Sigmoid colon (tissue), 7 donors: Measurements from ENCODE around the gene CYP4F2. TPM values are rescaled to one million over a fixed set of nuclear protein-coding genes. Genes with fewer than 3 reads are reported as not detected.

Source experiments
- DNase-seq: peaks from one replicate; pipeline ENCODE4 v3.0.0-alpha.2; 2019
- H3K27ac ChIP-seq, 4 donors: fragments of 200-600 bp; sonication (generic); one replicate each; pipeline ENCODE4 v1.5.1; 2016 to 2019; ENCODE audit warnings: mild to moderate bottlenecking in 1 of 4
- H3K27me3 ChIP-seq, 3 donors: fragments of 200-600 bp; sonication (generic); one replicate each; pipeline ENCODE4 v1.5.1; 2019; ENCODE audit warnings: mild to moderate bottlenecking in 1 of 3
- H3K36me3 ChIP-seq, 4 donors: fragments of 200-600 bp; sonication (generic); one replicate each; pipeline ENCODE4 v1.5.1; 2016 to 2019
- H3K4me1 ChIP-seq, 4 donors: fragments of 200-600 bp; sonication (generic); one replicate each; pipeline ENCODE4 v1.5.1; 2017 to 2019
- H3K4me3 ChIP-seq, 4 donors: fragments of 200-600 bp; sonication (generic); one replicate each; pipeline ENCODE4 v1.5.1; 2017 to 2019; ENCODE audit warnings: mild to moderate bottlenecking in 2 of 4, moderate library complexity in 1 of 4
- H3K9me3 ChIP-seq, 4 donors: fragments of 200-600 bp in 3 of 4; sonication (generic) in 3 of 4; one replicate each; pipeline versions ENCODE4 v1.5.1 to v1.6.1; 2013 to 2019
- EP300 ChIP-seq, 4 donors: sonication (generic); formaldehyde crosslinking; IDR thresholded peaks; one replicate each; pipeline ENCODE4 v1.6.1; 2017; ENCODE audit warnings: antibody characterized with exemption in 4 of 4
- POLR2A ChIP-seq, 2 donors: fragments of 450-650 bp; IDR thresholded peaks; one replicate each; pipeline ENCODE4 v1.6.1; 2016; ENCODE audit warnings: antibody characterized with exemption in 2 of 2, mild to moderate bottlenecking in 2 of 2, moderate library complexity in 2 of 2
- POLR2AphosphoS5 ChIP-seq, 4 donors: sonication (generic); formaldehyde crosslinking; IDR thresholded peaks; one replicate each; pipeline ENCODE4 v1.6.1; 2017; ENCODE audit warnings: antibody characterized with exemption in 4 of 4
- WGBS, 2 donors: extraction: QIAGEN DNeasy Blood & Tissue Kit; methylation state at CpG; one replicate each; pipeline ENCODE4 v1.1.7; 2013; 5-methylcytosine and 5-hydroxymethylcytosine counted together
- intact Hi-C: fragments of 100-400 bp; cut with DNase I; formaldehyde crosslinking; loops from one replicate; pipeline ENCODE4 v1.15.1; 2023
- polyA plus RNA-seq, 3 donors: library from polyadenylated mRNA; stranded (reverse); fragments of 200-250 nt; gene quantifications; one replicate each; pipeline ENCODE4 v1.2.3, GENCODE V29; 2013
- total RNA-seq, 4 donors: library from RNA; depleted of rRNA; stranded (reverse); fragments of >200 nt; gene quantifications; one replicate each; pipeline ENCODE4 v1.1.0, GENCODE V29; 2016
- TF ChIP-seq, protein P1 (sequence below), 4 experiments: fragments of 450-650 bp in 3 of 4; fragments of 200-600 bp in 1 of 4; IDR thresholded peaks; one replicate each; pipeline ENCODE4 v1.5.1; 2016 to 2019; ENCODE audit warnings: antibody characterized with exemption in 4 of 4, mild to moderate bottlenecking in 3 of 4, moderate library complexity in 2 of 4
- donor health status: healthy with polysubstance abuse.
- donor health status: Bipolar disorder and iron deficiency.
- donor health status: healthy.

CYP4F2 gene, protein sequence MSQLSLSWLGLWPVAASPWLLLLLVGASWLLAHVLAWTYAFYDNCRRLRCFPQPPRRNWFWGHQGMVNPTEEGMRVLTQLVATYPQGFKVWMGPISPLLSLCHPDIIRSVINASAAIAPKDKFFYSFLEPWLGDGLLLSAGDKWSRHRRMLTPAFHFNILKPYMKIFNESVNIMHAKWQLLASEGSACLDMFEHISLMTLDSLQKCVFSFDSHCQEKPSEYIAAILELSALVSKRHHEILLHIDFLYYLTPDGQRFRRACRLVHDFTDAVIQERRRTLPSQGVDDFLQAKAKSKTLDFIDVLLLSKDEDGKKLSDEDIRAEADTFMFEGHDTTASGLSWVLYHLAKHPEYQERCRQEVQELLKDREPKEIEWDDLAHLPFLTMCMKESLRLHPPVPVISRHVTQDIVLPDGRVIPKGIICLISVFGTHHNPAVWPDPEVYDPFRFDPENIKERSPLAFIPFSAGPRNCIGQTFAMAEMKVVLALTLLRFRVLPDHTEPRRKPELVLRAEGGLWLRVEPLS
- total RNA-seq (not detected), polyA plus RNA-seq (1 to 10 TPM; 1.2 to 2.2 (median 1.8) TPM)

DNA sequence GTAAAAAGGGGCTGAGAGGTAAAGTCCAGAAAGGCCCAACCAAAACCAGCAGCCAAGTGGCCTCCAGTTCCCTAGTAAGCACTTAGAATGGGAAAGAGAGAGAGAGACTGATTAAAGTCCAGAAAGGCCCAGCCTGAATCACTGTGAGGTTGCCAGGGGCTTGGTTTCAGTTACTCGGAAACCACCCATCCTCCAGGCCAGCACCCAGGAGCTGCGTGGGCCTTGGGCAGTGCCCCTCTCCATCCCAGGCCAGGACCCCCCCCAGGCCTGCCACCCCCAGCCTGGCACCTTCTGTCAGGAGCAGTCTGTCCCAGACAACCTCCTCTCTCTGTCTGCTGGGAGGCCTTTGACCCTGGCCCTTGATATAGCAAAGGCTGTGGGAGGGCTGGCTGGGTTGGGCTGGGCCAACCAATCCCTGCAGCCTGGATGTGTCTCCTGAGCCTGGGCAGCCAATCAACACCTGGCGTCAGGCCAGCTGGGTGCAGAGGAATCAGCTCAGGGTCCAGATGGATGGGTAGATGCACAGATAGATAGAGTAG lies at the start of gene CYP4F2:
TSS of gene CYP4F2 (minus strand) at position 337 of the 539 bp plus-strand sequence. CDS start 463 bp downstream, outside the sequence.
- TF ChIP-seq, protein P1, sequence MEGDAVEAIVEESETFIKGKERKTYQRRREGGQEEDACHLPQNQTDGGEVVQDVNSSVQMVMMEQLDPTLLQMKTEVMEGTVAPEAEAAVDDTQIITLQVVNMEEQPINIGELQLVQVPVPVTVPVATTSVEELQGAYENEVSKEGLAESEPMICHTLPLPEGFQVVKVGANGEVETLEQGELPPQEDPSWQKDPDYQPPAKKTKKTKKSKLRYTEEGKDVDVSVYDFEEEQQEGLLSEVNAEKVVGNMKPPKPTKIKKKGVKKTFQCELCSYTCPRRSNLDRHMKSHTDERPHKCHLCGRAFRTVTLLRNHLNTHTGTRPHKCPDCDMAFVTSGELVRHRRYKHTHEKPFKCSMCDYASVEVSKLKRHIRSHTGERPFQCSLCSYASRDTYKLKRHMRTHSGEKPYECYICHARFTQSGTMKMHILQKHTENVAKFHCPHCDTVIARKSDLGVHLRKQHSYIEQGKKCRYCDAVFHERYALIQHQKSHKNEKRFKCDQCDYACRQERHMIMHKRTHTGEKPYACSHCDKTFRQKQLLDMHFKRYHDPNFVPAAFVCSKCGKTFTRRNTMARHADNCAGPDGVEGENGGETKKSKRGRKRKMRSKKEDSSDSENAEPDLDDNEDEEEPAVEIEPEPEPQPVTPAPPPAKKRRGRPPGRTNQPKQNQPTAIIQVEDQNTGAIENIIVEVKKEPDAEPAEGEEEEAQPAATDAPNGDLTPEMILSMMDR (IDR thresholded peaks at IDR 0.05): no peak
- TF ChIP-seq EP300 (IDR thresholded peaks at IDR 0.05) (no peak), POLR2AphosphoS5 (IDR thresholded peaks at IDR 0.05) (no peak), POLR2A (IDR thresholded peaks at IDR 0.05) (no peak)
- Histone ChIP-seq H3K36me3 (no peaks in the 10 kb centered on the region), H3K4me3 (no peak within 1 kb of the TSS), H3K9me3 (no peaks in the 10 kb centered on the region), H3K27ac (no peak within 1 kb of the TSS), H3K4me1 (peaks cover 0 to 6% (median 0%) of the 10 kb centered on the region in 4 donors), H3K27me3 (peaks cover 0 to 56% (median 9%) of the 10 kb centered on the region in 3 donors)
- DNase-seq: no peak
- 67 to 84% methylated on average over 3 of the region's 3 CpGs for WGBS, 2 donors
- intact Hi-C loops: no loop called here

DNA sequence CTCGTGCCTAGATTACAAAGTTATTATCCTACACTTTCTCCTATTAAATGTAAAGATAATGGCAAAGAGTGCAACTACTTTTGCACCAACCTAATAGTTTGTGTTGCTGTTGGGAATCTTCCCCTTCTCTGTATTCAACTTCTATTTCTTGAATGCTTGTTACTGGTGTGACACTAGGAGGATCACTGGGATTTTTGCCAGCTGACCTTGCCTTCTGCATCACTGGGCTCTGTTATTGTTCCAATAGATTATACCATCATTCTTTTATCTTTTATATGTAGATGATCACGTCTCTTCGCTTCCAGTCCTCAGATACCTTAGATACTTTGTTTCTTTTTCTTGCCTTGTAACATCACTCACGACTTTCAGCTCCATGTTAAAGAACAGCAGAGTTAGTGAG lies 47.4 kb upstream of the CYP4F2 start:
- H3K4me1 ChIP-seq: no peaks in the 10 kb centered on the region
- intact Hi-C loops: no loop called here
- peaks cover 0 to 8% (median 0%) of the 10 kb centered on the region in 3 donors for H3K27me3 ChIP-seq
- no peak overlapping the region for H3K4me3 ChIP-seq
- 48 to 51% methylated on average over 4 of the region's 4 CpGs for WGBS, 2 donors
- no peaks in the 10 kb centered on the region for H3K36me3 ChIP-seq
- H3K9me3 ChIP-seq: peaks cover 0 to 14% (median 7%) of the 10 kb centered on the region in 4 donors
- H3K27ac ChIP-seq: no peak overlapping the region
- TF ChIP-seq, protein P1 (IDR thresholded peaks at IDR 0.05): no peak
- TF ChIP-seq EP300 (IDR thresholded peaks at IDR 0.05) (no peak), POLR2A (IDR thresholded peaks at IDR 0.05) (no peak), POLR2AphosphoS5 (IDR thresholded peaks at IDR 0.05) (no peak)
- DNase-seq: no peak

DNA sequence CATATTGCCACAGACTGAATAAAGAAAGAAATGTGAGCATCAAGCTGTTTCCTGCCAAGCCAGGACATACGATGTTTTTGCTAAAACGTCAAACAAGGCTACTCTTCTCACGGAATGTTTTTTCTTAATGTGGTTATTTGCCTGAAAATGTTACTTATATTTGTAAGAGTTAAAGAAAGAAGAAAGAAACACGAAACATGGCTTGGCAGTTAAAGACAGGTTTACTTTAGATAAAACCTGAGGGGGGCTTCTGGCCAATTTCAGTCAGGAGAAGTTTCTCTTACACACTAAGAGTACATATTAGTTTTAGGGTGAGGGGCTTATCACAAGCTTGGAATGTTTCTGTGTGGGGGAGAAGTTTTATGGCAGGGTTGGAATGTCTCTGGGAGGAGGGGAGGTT lies 46.5 kb upstream of the CYP4F2 start:
- Histone ChIP-seq H3K36me3 (no peaks in the 10 kb centered on the region), H3K27me3 (peaks cover 0 to 12% (median 8%) of the 10 kb centered on the region in 3 donors), H3K27ac (no peak overlapping the region), H3K4me3 (no peak overlapping the region), H3K9me3 (peaks cover 0 to 14% (median 7%) of the 10 kb centered on the region in 4 donors), H3K4me1 (no peaks in the 10 kb centered on the region)
- 72 to 76% methylated on average over 4 of the region's 4 CpGs for WGBS, 2 donors
- TF ChIP-seq, protein P1 (IDR thresholded peaks at IDR 0.05): no peak
- TF ChIP-seq EP300 (IDR thresholded peaks at IDR 0.05) (no peak), POLR2AphosphoS5 (IDR thresholded peaks at IDR 0.05) (no peak)
- DNase-seq: no peak
- intact Hi-C loops: no loop called here

DNA sequence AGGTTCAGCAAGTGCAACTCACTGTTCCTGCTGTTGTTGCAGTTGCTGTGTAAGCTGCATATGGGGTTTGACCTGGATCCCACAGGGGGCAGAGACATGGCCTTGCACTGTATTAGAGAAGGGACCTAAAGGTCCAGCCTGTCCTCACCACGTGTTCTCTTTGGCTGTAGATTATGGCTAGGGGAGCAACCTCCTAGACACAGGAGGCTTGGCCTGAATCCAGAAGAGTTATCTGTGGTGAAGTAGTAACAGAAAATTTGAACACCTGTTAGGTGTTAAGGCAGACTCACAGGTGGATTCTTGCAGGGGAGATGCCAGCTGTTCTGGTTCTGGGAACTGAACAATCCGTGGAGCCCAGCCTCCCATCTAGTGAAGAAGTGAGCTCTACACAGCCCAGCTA lies 39.9 kb upstream of the CYP4F2 start:
- DNase-seq: no peak
- no peak for TF ChIP-seq EP300 (IDR thresholded peaks at IDR 0.05)
- TF ChIP-seq, protein P1 (IDR thresholded peaks at IDR 0.05): no peak
- no peak for TF ChIP-seq POLR2A (IDR thresholded peaks at IDR 0.05)
- no peak for TF ChIP-seq POLR2AphosphoS5 (IDR thresholded peaks at IDR 0.05)

More for the DNA sequence above, 39.9 kb upstream of the CYP4F2 start:
- intact Hi-C loops: no loop called here
- Histone ChIP-seq H3K36me3 (no peaks in the 10 kb centered on the region), H3K4me1 (peaks cover 0 to 8% (median 0%) of the 10 kb centered on the region in 4 donors), H3K27me3 (peaks cover 6 to 35% (median 8%) of the 10 kb centered on the region in 3 donors), H3K27ac (no peak overlapping the region), H3K4me3 (no peak overlapping the region), H3K9me3 (no peaks in the 10 kb centered on the region)
- WGBS, 2 donors: 29 to 69% methylated on average over 2 of the region's 2 CpGs
